T-cell (primary cell): ENCODE data around the gene EFCAB6. TPM values are rescaled to one million over a fixed set of nuclear protein-coding genes. Genes with fewer than 3 reads are reported as not detected.

Source experiments
- ATAC-seq, 4 experiments: fragments of 200-7000 bp in 3 of 4; fragments of 150-1000 bp in 1 of 4; cut with Tn5 transposase; replicated peaks in 1 of 4; 1 replicate in 3 of 4; 2 replicates in 1 of 4; pipeline ENCODE4 v1.10.0; 2021; ENCODE audit warnings: moderate library complexity in 3 of 4, mild to moderate bottlenecking in 2 of 4, moderate number of reproducible peaks in 1 of 4
- CTCF ChIA-PET, 2 donors: fragments of 300-600 bp; sonication (Branson Sonifier 250); formaldehyde crosslinking; loops; one replicate each; lab custom pipeline; 2022; ENCODE audit warnings: antibody characterized with exemption in 2 of 2; lab: Charles Lee
- POLR2A ChIA-PET, 2 donors: fragments of 300-600 bp; sonication (Branson Sonifier 250); formaldehyde crosslinking; loops; one replicate each; lab custom pipeline; 2022; ENCODE audit warnings: antibody characterized with exemption in 2 of 2; lab: Charles Lee
- DNase-seq, 35 experiments: peaks; one replicate each; pipeline versions ENCODE4 v3.0.0 to v3.0.0-alpha.2; 2013 to 2023
- H3K27ac ChIP-seq: one replicate; pipeline ENCODE4 v1.5.1; 2013; ENCODE audit warnings: low read length
- H3K27me3 ChIP-seq, 2 experiments: replicated peaks in 1 of 2; 1 replicate in 1 of 2; 2 replicates in 1 of 2; pipeline versions ENCODE4 v1.6.1 to v1.7.0; 2013; ENCODE audit warnings: low read length in 1 of 2, mixed read lengths in 1 of 2; ENCODE audit not compliant: control insufficient read depth in 2 of 2, insufficient read depth in 2 of 2; ENCODE audit errors: extremely low read depth in 1 of 2
- H3K36me3 ChIP-seq, 2 donors: 1 replicate in 1 of 2; 2 replicates in 1 of 2; pipeline versions ENCODE4 v1.6.1 to v1.7.0; 2013; ENCODE audit warnings: low read length in 1 of 2; ENCODE audit not compliant: control insufficient read depth in 2 of 2, insufficient read depth in 1 of 2; ENCODE audit errors: extremely low read depth in 1 of 2
- H3K4me1 ChIP-seq, 2 experiments: 1 replicate in 1 of 2; 2 replicates in 1 of 2; pipeline versions ENCODE4 v1.6.1 to v1.7.0; 2013; ENCODE audit warnings: low read length in 2 of 2, mixed read lengths in 1 of 2; ENCODE audit not compliant: insufficient read depth in 2 of 2, control insufficient read depth in 1 of 2; ENCODE audit errors: extremely low read depth in 1 of 2
- H3K4me3 ChIP-seq, 2 donors: 1 replicate in 1 of 2; 2 replicates in 1 of 2; pipeline versions ENCODE4 v1.5.1 to v1.7.0; 2013; ENCODE audit warnings: mild to moderate bottlenecking in 2 of 2, low read length in 1 of 2, moderate library complexity in 1 of 2; ENCODE audit not compliant: control insufficient read depth in 1 of 2; ENCODE audit errors: extremely low read depth in 1 of 2
- H3K9me3 ChIP-seq: 2 replicates; pipeline ENCODE4 v1.7.0; 2013
- H3K27ac Mint-ChIP-seq, 2 donors: one replicate each; pipeline ENCODE4 v1.8.0; 2020 to 2021; ENCODE audit warnings: mild to moderate bottlenecking in 2 of 2, mixed read lengths in 2 of 2
- H3K27me3 Mint-ChIP-seq, 2 donors: one replicate each; pipeline ENCODE4 v1.8.0; 2021 to 2022; ENCODE audit warnings: mixed read lengths in 2 of 2
- H3K36me3 Mint-ChIP-seq: one replicate; pipeline ENCODE4 v1.8.0; 2021; ENCODE audit warnings: mixed read lengths
- H3K4me1 Mint-ChIP-seq, 3 donors: one replicate each; pipeline ENCODE4 v1.8.0; 2020 to 2022; ENCODE audit warnings: mixed read lengths in 3 of 3, mild to moderate bottlenecking in 1 of 3
- H3K4me3 Mint-ChIP-seq, 3 donors: one replicate each; pipeline ENCODE4 v1.8.0; 2020 to 2022; ENCODE audit warnings: mild to moderate bottlenecking in 3 of 3, mixed read lengths in 3 of 3, moderate library complexity in 3 of 3
- H3K9me3 Mint-ChIP-seq, 3 donors: one replicate each; pipeline ENCODE4 v1.8.0; 2020 to 2022; ENCODE audit warnings: mixed read lengths in 3 of 3
- WGBS: methylation state at CpG from one replicate; pipeline ENCODE4 v1.1.5; 2013; ENCODE audit warnings: missing lambda C conversion rate; ENCODE audit not compliant: insufficient coverage; 5-methylcytosine and 5-hydroxymethylcytosine counted together
- total RNA-seq, 35 experiments: library from RNA in 6 of 35; stranded (reverse) in 6 of 35; fragments of 120-200 nt in 1 of 35; gene quantifications; one replicate each; pipeline versions ENCODE4 v1.2.1 to v1.2.4 and lab custom pipeline; 2013 to 2026

Gene EFCAB6
- total RNA-seq, 5 donors from 2014 or later (not counting 1 experiment from before 2014, with no cell fraction given) = 0.26 to 0.89 (median 0.53) TPM

GRCh38 chr22:43498856-43499253 lies 313.2 kb downstream of the EFCAB6 start:
- Mint-ChIP-seq H3K9me3 (no peaks in the 10 kb centered on the region), H3K27me3 (no peaks in the 10 kb centered on the region), H3K27ac (no peak overlapping the region), H3K4me1 (no peaks in the 10 kb centered on the region), H3K36me3 (no peaks in the 10 kb centered on the region), H3K4me3 (no peak overlapping the region)
- no peak overlapping the region for H3K27ac ChIP-seq
- no peaks in the 10 kb centered on the region for H3K36me3 ChIP-seq
- WGBS = 64% methylated on average over 1 of the region's 1 CpG
- CTCF ChIA-PET = no interaction called here
- ATAC-seq = no peak
- H3K4me1 ChIP-seq = no peaks in the 10 kb centered on the region
- no peaks in the 10 kb centered on the region for H3K9me3 ChIP-seq
- POLR2A ChIA-PET = no interaction called here
- H3K4me3 ChIP-seq = no peak overlapping the region
- DNase-seq = no peak
- peaks cover 0 to 12% of the 10 kb centered on the region in 2 experiments for H3K27me3 ChIP-seq

- H3K4me1 ChIP-seq = no peaks in the 10 kb centered on the region
- Mint-ChIP-seq H3K4me1 (no peaks in the 10 kb centered on the region), H3K36me3 (no peaks in the 10 kb centered on the region), H3K27ac (no peak overlapping the region), H3K9me3 (no peaks in the 10 kb centered on the region), H3K27me3 (peaks cover 0 to 1% of the 10 kb centered on the region in 2 donors), H3K4me3 (no peak overlapping the region)
- no peak overlapping the region for H3K27ac ChIP-seq
- no peak for ATAC-seq
- no peaks in the 10 kb centered on the region for H3K9me3 ChIP-seq
- no peaks in the 10 kb centered on the region for H3K36me3 ChIP-seq
- H3K4me3 ChIP-seq = no peak overlapping the region
- CTCF ChIA-PET = no interaction called here
- 87% methylated on average over 11 of the region's 16 CpGs for WGBS
- DNase-seq = no peak
- POLR2A ChIA-PET = no interaction called here
- peaks cover 0 to 17% of the 10 kb centered on the region in 2 experiments for H3K27me3 ChIP-seq
Observed at GRCh38 chr22:43497956-43498855, 313.9 kb downstream of the EFCAB6 start.

DNA sequence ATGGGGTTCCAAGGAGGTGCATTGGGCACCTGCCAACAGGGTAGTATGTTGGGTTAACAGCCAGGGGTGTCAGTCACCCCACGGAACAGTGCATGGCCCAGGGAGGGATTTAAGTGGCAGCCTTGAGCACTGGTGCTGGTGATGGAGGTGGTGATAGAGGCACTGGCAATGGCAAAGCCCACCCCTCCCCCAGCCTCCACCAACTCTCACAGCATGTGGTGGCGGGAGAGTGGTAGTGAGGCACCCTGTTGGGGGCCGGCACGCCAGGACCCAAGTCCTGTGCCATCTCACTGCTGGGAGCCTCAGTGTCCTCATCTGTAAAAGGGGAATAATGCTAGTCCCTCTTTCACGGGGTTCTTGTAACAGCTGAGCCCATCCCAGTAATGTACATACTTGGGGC lies 318.8 kb downstream of the EFCAB6 start:
- no peaks in the 10 kb centered on the region for H3K4me1 ChIP-seq
- no peaks in the 10 kb centered on the region for H3K36me3 Mint-ChIP-seq
- no peaks in the 10 kb centered on the region for H3K4me1 Mint-ChIP-seq
- no peak overlapping the region for H3K27ac Mint-ChIP-seq
- H3K27ac ChIP-seq = no peak overlapping the region
- ATAC-seq = no peak
- no peak for DNase-seq
- no peaks in the 10 kb centered on the region for H3K9me3 ChIP-seq
- ChIA-PET CTCF (no interaction called here), POLR2A (no interaction called here)
- H3K27me3 Mint-ChIP-seq = peaks cover 0 to 5% of the 10 kb centered on the region in 2 donors
- H3K27me3 ChIP-seq = peaks cover 0 to 31% of the 10 kb centered on the region in 2 experiments
- H3K4me3 ChIP-seq = no peak overlapping the region
- H3K4me3 Mint-ChIP-seq = no peak overlapping the region
- no peaks in the 10 kb centered on the region for H3K36me3 ChIP-seq
- peaks cover 0 to 10% (median 2%) of the 10 kb centered on the region in 3 donors for H3K9me3 Mint-ChIP-seq
- WGBS = 95% methylated on average over 4 of the region's 5 CpGs

DNA sequence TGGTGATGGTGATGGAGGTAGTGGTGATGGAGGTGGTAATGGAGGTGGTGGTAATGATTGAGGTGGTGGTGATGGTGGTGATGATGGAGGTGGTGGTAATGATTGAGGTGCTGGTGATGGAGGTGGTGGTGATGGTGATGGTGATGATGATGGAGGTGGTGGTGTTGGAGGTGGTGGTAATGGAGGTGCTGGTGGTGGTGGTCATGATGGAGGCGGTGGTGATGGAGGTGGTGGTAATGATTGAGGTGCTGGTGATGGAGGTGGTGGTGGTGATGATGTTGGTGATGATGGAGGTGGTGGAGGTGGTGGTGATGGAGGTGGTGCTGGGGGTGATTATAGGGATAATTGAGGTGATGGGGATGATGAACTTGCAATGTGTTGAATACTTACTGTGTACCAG lies 320.4 kb downstream of the EFCAB6 start:
- POLR2A ChIA-PET = no interaction called here
- Histone ChIP-seq H3K4me1 (no peaks in the 10 kb centered on the region), H3K36me3 (no peaks in the 10 kb centered on the region), H3K27ac (no peak overlapping the region), H3K27me3 (peaks cover 0 to 31% of the 10 kb centered on the region in 2 experiments), H3K4me3 (no peak overlapping the region), H3K9me3 (no peaks in the 10 kb centered on the region)
- Mint-ChIP-seq H3K27me3 (peaks cover 6 to 13% of the 10 kb centered on the region in 2 donors), H3K36me3 (no peaks in the 10 kb centered on the region), H3K27ac (no peak overlapping the region), H3K4me3 (no peak overlapping the region), H3K4me1 (no peaks in the 10 kb centered on the region), H3K9me3 (peaks cover 0 to 10% (median 2%) of the 10 kb centered on the region in 3 donors)
- CTCF ChIA-PET = no interaction called here
- no peak for ATAC-seq
- 100% methylated on average over 1 of the region's 1 CpG for WGBS
- no peak for DNase-seq

DNA sequence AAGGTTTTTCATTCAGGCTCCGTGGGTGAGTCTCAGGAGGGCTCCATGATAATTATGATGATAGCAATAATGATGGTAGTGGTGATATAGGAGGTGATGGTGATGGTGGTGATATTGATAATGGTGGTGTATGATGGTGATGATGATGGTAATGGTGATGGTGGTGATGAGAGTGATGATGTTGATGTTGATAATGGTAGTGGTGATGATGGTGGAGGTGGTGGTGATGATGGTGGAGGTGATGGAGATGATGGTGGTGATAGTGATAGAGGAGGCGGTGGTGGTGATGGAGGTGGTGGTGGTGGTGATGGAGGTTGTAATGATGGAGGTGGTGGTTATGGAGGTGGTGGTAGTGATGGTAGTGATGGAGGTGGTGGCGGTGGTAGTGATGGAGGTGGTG lies 320.9 kb downstream of the EFCAB6 start:
- DNase-seq (no peak), ATAC-seq (no peak)
- POLR2A ChIA-PET = no interaction called here
- Histone ChIP-seq H3K36me3 (no peaks in the 10 kb centered on the region), H3K4me1 (no peaks in the 10 kb centered on the region), H3K4me3 (no peak overlapping the region), H3K27ac (no peak overlapping the region), H3K27me3 (peaks cover 0 to 31% of the 10 kb centered on the region in 2 experiments), H3K9me3 (no peaks in the 10 kb centered on the region)
- H3K36me3 Mint-ChIP-seq = no peaks in the 10 kb centered on the region
- 60% methylated on average over 3 of the region's 3 CpGs for WGBS
- CTCF ChIA-PET = no interaction called here
- H3K27ac Mint-ChIP-seq = no peak overlapping the region
- H3K4me3 Mint-ChIP-seq = no peak overlapping the region
- H3K9me3 Mint-ChIP-seq = peaks cover 0 to 10% (median 2%) of the 10 kb centered on the region in 3 donors
- peaks cover 6 to 13% of the 10 kb centered on the region in 2 donors for H3K27me3 Mint-ChIP-seq
- H3K4me1 Mint-ChIP-seq = no peaks in the 10 kb centered on the region

DNA sequence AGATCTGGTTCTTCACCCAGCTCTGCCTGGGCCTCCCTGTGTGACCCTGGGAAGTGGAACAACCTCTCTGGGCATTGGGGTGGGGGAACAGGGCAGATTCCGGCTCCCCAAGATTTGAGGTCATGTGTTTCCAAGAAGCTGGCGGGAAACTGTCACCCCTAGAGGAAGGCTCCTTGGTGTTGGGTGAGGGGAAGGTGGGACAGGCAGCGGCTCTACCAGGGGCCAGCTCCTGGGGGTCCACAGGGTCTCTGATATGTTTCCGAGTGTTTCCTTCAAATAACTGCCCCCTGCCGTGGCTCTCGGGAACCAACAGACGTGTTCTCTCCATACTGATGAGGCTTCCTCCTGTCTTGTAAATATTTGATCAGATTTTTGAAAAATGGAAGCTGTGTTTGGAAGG lies 321.8 kb downstream of the EFCAB6 start:
- Histone ChIP-seq H3K4me3 (no peak overlapping the region), H3K4me1 (no peaks in the 10 kb centered on the region), H3K36me3 (no peaks in the 10 kb centered on the region), H3K27ac (no peak overlapping the region), H3K27me3 (peaks cover 0 to 31% of the 10 kb centered on the region in 2 experiments), H3K9me3 (no peaks in the 10 kb centered on the region)
- ChIA-PET CTCF (no interaction called here), POLR2A (no interaction called here)
- Mint-ChIP-seq H3K27ac (no peak overlapping the region), H3K4me3 (no peak overlapping the region), H3K4me1 (no peaks in the 10 kb centered on the region), H3K36me3 (no peaks in the 10 kb centered on the region), H3K27me3 (peaks cover 6 to 13% of the 10 kb centered on the region in 2 donors), H3K9me3 (peaks cover 0 to 10% (median 2%) of the 10 kb centered on the region in 3 donors)
- no peak for ATAC-seq
- 70% methylated on average over 3 of the region's 7 CpGs for WGBS
- no peak for DNase-seq
